GM12892 (cell line): Measurements from ENCODE around the gene FPR2.

Experiments
- POLR2A ChIP-seq: IDR thresholded peaks from 2 replicates; pipeline ENCODE4 v1.6.1; 2011; ENCODE audit warnings: low read depth, low read length, control low read depth
- POLR2AphosphoS5 ChIP-seq: IDR thresholded peaks from 2 replicates; pipeline ENCODE4 v1.6.1; 2011; ENCODE audit warnings: low read depth, low read length, control low read depth
- TAF1 ChIP-seq: IDR thresholded peaks from 2 replicates; pipeline ENCODE4 v1.6.1; 2011; ENCODE audit warnings: low read depth, mild to moderate bottlenecking, control low read depth, low read length, borderline replicate concordance

DNA sequence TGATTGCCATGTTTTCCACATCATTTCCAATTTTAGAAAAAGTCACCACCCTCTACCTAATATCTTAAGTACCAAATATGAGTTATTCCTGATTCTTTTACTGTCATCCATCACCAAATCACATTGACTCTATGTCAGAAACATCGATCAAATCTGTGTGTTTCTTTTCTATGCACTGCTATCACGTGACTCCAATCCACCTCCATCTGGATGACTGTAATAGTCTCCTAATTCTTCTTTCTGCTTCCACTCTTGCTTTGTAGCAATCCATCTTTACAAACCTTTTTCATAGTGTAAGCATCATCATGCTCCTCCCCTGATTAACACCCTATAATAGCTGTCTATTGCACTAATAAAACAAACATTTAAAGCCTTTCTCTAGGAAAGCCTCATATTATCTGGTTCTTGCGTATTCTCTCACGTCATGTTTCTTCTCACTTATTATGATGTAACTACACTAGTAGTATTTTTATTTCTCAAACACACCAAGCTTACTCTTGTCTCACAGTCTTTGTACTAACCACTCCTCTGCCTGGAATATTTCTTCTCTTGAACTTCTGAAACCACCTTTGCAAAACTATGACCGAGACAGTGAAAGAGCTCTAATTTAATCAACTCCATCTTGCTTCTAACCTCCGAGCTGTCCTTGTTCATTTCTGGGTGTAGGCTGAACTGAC, 23.3 kb downstream of the FPR2 start:
- TF ChIP-seq POLR2AphosphoS5 (no peak), TAF1 (no peak), POLR2A (no peak)
